Keratinocyte (primary cell): Measurements from ENCODE around the gene TECTB. TPM values are rescaled to one million over a fixed set of nuclear protein-coding genes. Genes with fewer than 3 reads are reported as not detected.

Experiments used
- DNase-seq: peaks from one replicate; pipeline ENCODE4 v3.0.0-alpha.2; 2011; ENCODE audit warnings: low read depth, missing footprints, low spot score
- FAIRE-seq: peaks from 2 replicates; lab custom pipeline; 2011; peaks lifted over from hg19 to GRCh38; lab: Jason Lieb, UNC
- H2AFZ ChIP-seq: 2 replicates; pipeline ENCODE4 v1.6.0; 2012; ENCODE audit warnings: low read length, control low read depth, inconsistent platforms; ENCODE audit not compliant: control insufficient read depth
- H3K27ac ChIP-seq: 2 replicates; pipeline ENCODE4 v1.5.1; 2011; ENCODE audit warnings: low read length; ENCODE audit not compliant: control insufficient read depth, insufficient read depth
- H3K27me3 ChIP-seq: 3 replicates; pipeline ENCODE4 v1.6.0; 2011; ENCODE audit warnings: low read length; ENCODE audit not compliant: control insufficient read depth, insufficient read depth; ENCODE audit errors: extremely low read depth
- H3K36me3 ChIP-seq, 2 experiments: 2 replicates in 1 of 2; 3 replicates in 1 of 2; pipeline ENCODE4 v1.5.1; 2011; ENCODE audit warnings: low read length in 2 of 2, mild to moderate bottlenecking in 1 of 2; ENCODE audit not compliant: control insufficient read depth in 2 of 2, insufficient read depth in 2 of 2; ENCODE audit errors: extremely low read depth in 1 of 2
- H3K4me1 ChIP-seq: 3 replicates; pipeline ENCODE4 v1.5.1; 2011; ENCODE audit warnings: low read length; ENCODE audit not compliant: control insufficient read depth, insufficient read depth; ENCODE audit errors: extremely low read depth
- H3K4me2 ChIP-seq: 3 replicates; pipeline ENCODE4 v1.6.0; 2011; ENCODE audit warnings: low read depth, low read length; ENCODE audit not compliant: control insufficient read depth, insufficient read depth; ENCODE audit errors: extremely low read depth
- H3K4me3 ChIP-seq, 3 experiments: fragments of 200-600 bp in 1 of 3; sonication (generic) in 1 of 3; 2 replicates in 2 of 3; 3 replicates in 1 of 3; pipeline ENCODE4 v1.5.1; 2011 to 2016; ENCODE audit warnings: low read length in 3 of 3, mild to moderate bottlenecking in 3 of 3, control low read depth in 2 of 3, inconsistent platforms in 1 of 3, low read depth in 1 of 3, mixed read lengths in 1 of 3, mixed run types in 1 of 3, moderate library complexity in 1 of 3; ENCODE audit not compliant: control insufficient read depth in 2 of 3, insufficient read depth in 2 of 3; ENCODE audit errors: extremely low read depth in 1 of 3
- H3K79me2 ChIP-seq: 2 replicates; pipeline ENCODE4 v1.6.0; 2012; ENCODE audit warnings: low read length; ENCODE audit not compliant: control insufficient read depth, insufficient read depth
- H3K9ac ChIP-seq: 3 replicates; pipeline ENCODE4 v1.6.0; 2011; ENCODE audit warnings: low read length; ENCODE audit not compliant: control insufficient read depth, insufficient read depth; ENCODE audit errors: extremely low read depth
- H3K9me1 ChIP-seq: 3 replicates; pipeline ENCODE4 v1.6.0; 2011; ENCODE audit warnings: low read length; ENCODE audit not compliant: control insufficient read depth, insufficient read depth; ENCODE audit errors: extremely low read depth
- H3K9me3 ChIP-seq: 2 replicates; pipeline ENCODE4 v1.5.1; 2012; ENCODE audit warnings: low read depth, low read length; ENCODE audit not compliant: control insufficient read depth
- H4K20me1 ChIP-seq: 3 replicates; pipeline ENCODE4 v1.6.0; 2011; ENCODE audit warnings: low read length; ENCODE audit not compliant: control insufficient read depth, insufficient read depth; ENCODE audit errors: extremely low read depth
- CTCF ChIP-seq, 3 experiments: IDR thresholded peaks in 1 of 3; conservative IDR thresholded peaks in 1 of 3; optimal IDR thresholded peaks in 1 of 3; 2 replicates in 2 of 3; 3 replicates in 1 of 3; pipeline versions ENCODE3 to v1.5.1; 2011; ENCODE audit warnings: low read length in 3 of 3, mild to moderate bottlenecking in 3 of 3, moderate library complexity in 2 of 3, control low read depth in 1 of 3, inconsistent platforms in 1 of 3; ENCODE audit not compliant: insufficient read depth in 2 of 3; ENCODE audit errors: extremely low read depth in 1 of 3
- EZH2 ChIP-seq: IDR thresholded peaks from one replicate; pipeline ENCODE4 v1.6.1; 2012; ENCODE audit warnings: inconsistent platforms, mild to moderate bottlenecking, low read length, moderate library complexity
- dilution Hi-C: fragments of 300-500 bp; cut with MboI; formaldehyde crosslinking; loops from one replicate; pipeline ENCODE4 v1.7.0; 2020; ENCODE audit warnings: low sequenced_read_pairs; ENCODE audit not compliant: extremely low pct_ligation_motif_present
- polyA plus RNA-seq, 5 experiments: library from polyadenylated mRNA; depleted of rRNA in 3 of 5; stranded (reverse) in 3 of 5; stranded (forward) in 1 of 5; unstranded in 1 of 5; fragments of >200 nt; gene quantifications; 1 replicate in 1 of 5; 2 replicates in 3 of 5; 3 replicates in 1 of 5; pipeline versions ENCODE4 v1.2.1 to v1.2.3, GENCODE V29; 2011 to 2012; ENCODE audit warnings: missing spikeins in 2 of 5, low read depth in 1 of 5, low replicate concordance in 1 of 5

The TECTB gene
- polyA plus RNA-seq, 1 donor (not counting 4 experiments of a cell fraction or from before 2014, with no cell fraction given) = not detected

GRCh38 chr10:112290054-112290373 is 6.8 kb downstream of the TECTB start:
- no peaks in the 10 kb centered on the region for H3K9me1 ChIP-seq
- no peak overlapping the region for H3K9ac ChIP-seq
- dilution Hi-C loops = no loop called here
- no peaks in the 10 kb centered on the region for H3K4me1 ChIP-seq
- H3K4me2 ChIP-seq = no peak overlapping the region
- H3K27ac ChIP-seq = no peak overlapping the region
- no peaks in the 10 kb centered on the region for H4K20me1 ChIP-seq
- FAIRE-seq (no peak), DNase-seq (no peak)
- no peaks in the 10 kb centered on the region for H3K79me2 ChIP-seq
- no peak overlapping the region for H3K4me3 ChIP-seq
- no peak overlapping the region for H2AFZ ChIP-seq
- H3K36me3 ChIP-seq = no peaks in the 10 kb centered on the region
- H3K9me3 ChIP-seq = no peaks in the 10 kb centered on the region
- TF ChIP-seq EZH2 = no peak
- no peak for TF ChIP-seq CTCF (optimal IDR thresholded peaks at IDR 0.05 in 1 of 3, IDR thresholded peaks at IDR 0.05 in 1 of 3, conservative IDR thresholded peaks at IDR 0.05 in 1 of 3; ENCODE audit: extremely low read depth in 1 of 3, insufficient read depth in 2 of 3, low read length in 3 of 3)
- H3K27me3 ChIP-seq = no peaks in the 10 kb centered on the region

- dilution Hi-C loops = no loop called here
- Histone ChIP-seq H3K4me1 (no peaks in the 10 kb centered on the region), H2AFZ (no peak overlapping the region), H3K9ac (no peak overlapping the region), H3K27ac (no peak overlapping the region), H4K20me1 (no peaks in the 10 kb centered on the region), H3K4me2 (no peak overlapping the region), H3K36me3 (no peaks in the 10 kb centered on the region), H3K4me3 (no peak overlapping the region), H3K79me2 (no peaks in the 10 kb centered on the region), H3K27me3 (no peaks in the 10 kb centered on the region), H3K9me3 (no peaks in the 10 kb centered on the region), H3K9me1 (no peaks in the 10 kb centered on the region)
- FAIRE-seq (no peak), DNase-seq (no peak)
- no peak for TF ChIP-seq CTCF (optimal IDR thresholded peaks at IDR 0.05 in 1 of 3, IDR thresholded peaks at IDR 0.05 in 1 of 3, conservative IDR thresholded peaks at IDR 0.05 in 1 of 3; ENCODE audit: extremely low read depth in 1 of 3, insufficient read depth in 2 of 3, low read length in 3 of 3)
- no peak for TF ChIP-seq EZH2
Measured at GRCh38 chr10:112294169-112294568, 11.0 kb downstream of the TECTB start.
